PFSK-1 (cell line): Measurements from ENCODE around the gene CSTF2.

Experiments used
- POLR2AphosphoS5 ChIP-seq: IDR thresholded peaks from 2 replicates; pipeline ENCODE4 v1.6.1; 2012; ENCODE audit warnings: low read depth, mild to moderate bottlenecking, control low read depth, low read length, moderate library complexity
- SIN3A ChIP-seq: IDR thresholded peaks from 2 replicates; pipeline ENCODE4 v1.6.1; 2012; ENCODE audit warnings: mild to moderate bottlenecking, low read length, moderate library complexity, borderline replicate concordance; ENCODE audit not compliant: insufficient read depth
- TF ChIP-seq, protein P1 (sequence below), 2 experiments: IDR thresholded peaks; 2 replicates each; pipeline versions ENCODE4 v1.6.1 to v1.8.0; 2011 to 2012; ENCODE audit warnings: low read depth in 2 of 2, low read length in 2 of 2, control low read depth in 1 of 2, inconsistent platforms in 1 of 2, mild to moderate bottlenecking in 1 of 2, moderate library complexity in 1 of 2; ENCODE audit not compliant: insufficient read depth in 1 of 2

DNA sequence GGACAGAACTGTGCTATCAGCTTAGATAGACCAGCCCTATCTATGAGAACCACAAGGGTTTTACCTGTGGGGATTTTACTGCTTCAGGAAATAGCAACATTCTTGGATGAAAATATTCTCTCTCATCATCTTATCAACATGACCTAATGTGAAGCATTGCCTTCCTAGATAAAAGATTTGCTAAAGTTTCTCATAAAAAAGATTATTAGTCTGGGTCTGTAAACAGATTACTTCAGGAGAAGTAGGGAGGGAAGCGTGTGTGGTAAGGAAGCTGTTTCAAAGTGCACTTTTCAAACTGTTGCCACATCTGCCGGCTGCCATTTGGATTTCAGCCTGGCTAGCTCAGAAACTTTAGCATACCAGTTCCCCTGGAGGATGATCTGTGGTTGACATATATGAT lies 54.1 kb downstream of the CSTF2 start, which contains the start of gene NOX1:
- TF ChIP-seq, protein P1, sequence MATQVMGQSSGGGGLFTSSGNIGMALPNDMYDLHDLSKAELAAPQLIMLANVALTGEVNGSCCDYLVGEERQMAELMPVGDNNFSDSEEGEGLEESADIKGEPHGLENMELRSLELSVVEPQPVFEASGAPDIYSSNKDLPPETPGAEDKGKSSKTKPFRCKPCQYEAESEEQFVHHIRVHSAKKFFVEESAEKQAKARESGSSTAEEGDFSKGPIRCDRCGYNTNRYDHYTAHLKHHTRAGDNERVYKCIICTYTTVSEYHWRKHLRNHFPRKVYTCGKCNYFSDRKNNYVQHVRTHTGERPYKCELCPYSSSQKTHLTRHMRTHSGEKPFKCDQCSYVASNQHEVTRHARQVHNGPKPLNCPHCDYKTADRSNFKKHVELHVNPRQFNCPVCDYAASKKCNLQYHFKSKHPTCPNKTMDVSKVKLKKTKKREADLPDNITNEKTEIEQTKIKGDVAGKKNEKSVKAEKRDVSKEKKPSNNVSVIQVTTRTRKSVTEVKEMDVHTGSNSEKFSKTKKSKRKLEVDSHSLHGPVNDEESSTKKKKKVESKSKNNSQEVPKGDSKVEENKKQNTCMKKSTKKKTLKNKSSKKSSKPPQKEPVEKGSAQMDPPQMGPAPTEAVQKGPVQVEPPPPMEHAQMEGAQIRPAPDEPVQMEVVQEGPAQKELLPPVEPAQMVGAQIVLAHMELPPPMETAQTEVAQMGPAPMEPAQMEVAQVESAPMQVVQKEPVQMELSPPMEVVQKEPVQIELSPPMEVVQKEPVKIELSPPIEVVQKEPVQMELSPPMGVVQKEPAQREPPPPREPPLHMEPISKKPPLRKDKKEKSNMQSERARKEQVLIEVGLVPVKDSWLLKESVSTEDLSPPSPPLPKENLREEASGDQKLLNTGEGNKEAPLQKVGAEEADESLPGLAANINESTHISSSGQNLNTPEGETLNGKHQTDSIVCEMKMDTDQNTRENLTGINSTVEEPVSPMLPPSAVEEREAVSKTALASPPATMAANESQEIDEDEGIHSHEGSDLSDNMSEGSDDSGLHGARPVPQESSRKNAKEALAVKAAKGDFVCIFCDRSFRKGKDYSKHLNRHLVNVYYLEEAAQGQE (IDR thresholded peaks at IDR 0.05; ENCODE audit: insufficient read depth in 1 of 2, low read depth in 2 of 2, low read length in 2 of 2): no peak
- TF ChIP-seq POLR2AphosphoS5: no peak
- no peak for TF ChIP-seq SIN3A
